ENCODE results near the gene PCDHB8. TPM values are rescaled to one million over a fixed set of nuclear protein-coding genes. Genes with fewer than 3 reads are reported as not detected.
"Not testable (repeated sequence)": the region's sequence is repeated elsewhere in the genome, so short reads cannot be mapped to it uniquely, and the experiment has no call there.

Gene PCDHB8
- polyA plus RNA-seq, 3 donors from 2014 or later: not detected

DNA sequence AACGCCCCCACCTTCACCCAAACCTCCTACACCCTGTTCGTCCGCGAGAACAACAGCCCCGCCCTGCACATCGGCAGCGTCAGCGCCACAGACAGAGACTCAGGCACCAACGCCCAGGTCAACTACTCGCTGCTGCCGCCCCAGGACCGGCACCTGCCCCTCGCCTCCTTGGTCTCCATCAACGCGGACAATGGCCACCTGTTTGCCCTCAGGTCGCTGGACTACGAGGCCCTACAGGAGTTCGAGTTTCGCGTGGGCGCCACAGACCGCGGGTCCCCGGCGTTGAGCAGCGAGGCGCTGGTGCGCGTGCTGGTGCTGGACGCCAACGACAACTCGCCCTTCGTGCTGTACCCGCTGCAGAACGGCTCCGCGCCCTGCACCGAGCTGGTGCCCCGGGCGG lies 47.3 kb downstream of the PCDHB8 start:
- not testable (repeated sequence) for H3K36me3 Mint-ChIP-seq, H3K4me1 Mint-ChIP-seq, H3K4me3 Mint-ChIP-seq, H3K27ac Mint-ChIP-seq, DNase-seq
- Mint-ChIP-seq H3K27me3 (ENCODE audit: low read depth in 3 of 3) (peaks cover 0 to 17% (median 9%) of the 10 kb centered on the region in 3 donors), H3K9me3 (peaks cover 4 to 29% (median 14%) of the 10 kb centered on the region in 6 donors)

- H3K27me3 Mint-ChIP-seq (ENCODE audit: low read depth in 3 of 3): peaks cover 0 to 17% (median 9%) of the 10 kb centered on the region in 3 donors
- H3K4me1 Mint-ChIP-seq, H3K4me3 Mint-ChIP-seq, H3K36me3 Mint-ChIP-seq, H3K27ac Mint-ChIP-seq, DNase-seq: not testable (repeated sequence)
- peaks cover 4 to 29% (median 13%) of the 10 kb centered on the region in 6 donors for H3K9me3 Mint-ChIP-seq
These were observed 47.8 kb downstream of the PCDHB8 start for GRCh38 chr5:141225421-141225820.

Other genes with a start within 250 kb of the PCDHB8 start
- gene PCDHAC2, start 211.3 kb upstream of the PCDHB8 start, polyA plus RNA-seq: not detected
- gene PCDHB1, start 126.4 kb upstream of the PCDHB8 start, polyA plus RNA-seq: not detected
- gene PCDHB2, start 83.2 kb upstream of the PCDHB8 start, polyA plus RNA-seq: not detected
- gene PCDHB3, start 77.3 kb upstream of the PCDHB8 start, polyA plus RNA-seq: not detected
- not detected for gene PCDHB4, start 56.0 kb upstream of the PCDHB8 start, polyA plus RNA-seq
- gene PCDHB5, start 42.6 kb upstream of the PCDHB8 start, polyA plus RNA-seq: not detected
- not detected for gene PCDHB6, start 27.7 kb upstream of the PCDHB8 start, polyA plus RNA-seq
- not detected for gene PCDHB7, start 5.1 kb upstream of the PCDHB8 start, polyA plus RNA-seq
- not detected for gene PCDHB16, start 4.6 kb downstream of the PCDHB8 start, polyA plus RNA-seq
- gene PCDHB9, start 9.4 kb downstream of the PCDHB8 start, polyA plus RNA-seq: not detected
- gene PCDHB10, start 14.6 kb downstream of the PCDHB8 start, polyA plus RNA-seq: not detected
- gene PCDHB11, start 21.8 kb downstream of the PCDHB8 start, polyA plus RNA-seq: not detected
- gene PCDHB12, start 30.9 kb downstream of the PCDHB8 start, polyA plus RNA-seq: not detected
- gene PCDHB13, start 36.1 kb downstream of the PCDHB8 start, polyA plus RNA-seq: not detected
- gene PCDHB14, start 45.6 kb downstream of the PCDHB8 start, polyA plus RNA-seq: not detected
- gene PCDHB15, start 67.6 kb downstream of the PCDHB8 start, polyA plus RNA-seq: under 1 TPM in 1 of 3 donors, not detected in 2; 0.16 TPM
- not detected for gene SLC25A2, start 126.3 kb downstream of the PCDHB8 start, polyA plus RNA-seq
- 100 to 1,000 TPM; 136 to 191 (median 151) TPM for gene TAF7, start 143.0 kb downstream of the PCDHB8 start, polyA plus RNA-seq
- not detected for gene PCDHGA1, start 152.7 kb downstream of the PCDHB8 start, polyA plus RNA-seq
- gene PCDHGA2, start 161.0 kb downstream of the PCDHB8 start, polyA plus RNA-seq: not detected
- gene PCDHGA3, start 166.0 kb downstream of the PCDHB8 start, polyA plus RNA-seq: under 1 TPM in 1 of 3 donors, not detected in 2; 0.11 TPM
- not detected for gene PCDHGB1, start 172.3 kb downstream of the PCDHB8 start, polyA plus RNA-seq
- gene PCDHGA4, start 177.2 kb downstream of the PCDHB8 start, polyA plus RNA-seq: under 1 TPM in 2 of 3 donors, not detected in 1; 0.10 to 0.11 TPM
- not detected for gene PCDHGB2, start 182.2 kb downstream of the PCDHB8 start, polyA plus RNA-seq
- not detected for gene PCDHGA5, start 186.4 kb downstream of the PCDHB8 start, polyA plus RNA-seq
- under 1 TPM in 2 of 3 donors, not detected in 1; 0.06 to 0.15 TPM for gene PCDHGB3, start 192.5 kb downstream of the PCDHB8 start, polyA plus RNA-seq
- gene PCDHGA6, start 196.1 kb downstream of the PCDHB8 start, polyA plus RNA-seq: not detected
- gene PCDHGA7, start 205.0 kb downstream of the PCDHB8 start, polyA plus RNA-seq: not detected
- under 1 TPM in 1 of 3 donors, not detected in 2; 0.13 TPM for gene PCDHGB4, start 209.9 kb downstream of the PCDHB8 start, polyA plus RNA-seq
- under 1 TPM in 1 of 3 donors, not detected in 2; 0.07 TPM for gene PCDHGA8, start 214.8 kb downstream of the PCDHB8 start, polyA plus RNA-seq
- gene PCDHGB5, start 220.2 kb downstream of the PCDHB8 start, polyA plus RNA-seq: 1 to 10 TPM in 2 of 3 donors, under 1 TPM in 1; 0.36 to 2.1 (median 2.0) TPM
- gene PCDHGA9, start 225.0 kb downstream of the PCDHB8 start, polyA plus RNA-seq: under 1 TPM in 1 of 3 donors, not detected in 2; 0.04 TPM
- 1 to 10 TPM in 1 of 3 donors, under 1 TPM in 1, not detected in 1; 0.38 to 1.9 TPM for gene PCDHGB6, start 230.2 kb downstream of the PCDHB8 start, polyA plus RNA-seq
- under 1 TPM in 1 of 3 donors, not detected in 2; 0.43 TPM for gene PCDHGA10, start 235.2 kb downstream of the PCDHB8 start, polyA plus RNA-seq
- under 1 TPM in 1 of 3 donors, not detected in 2; 0.13 TPM for gene PCDHGB7, start 239.9 kb downstream of the PCDHB8 start, polyA plus RNA-seq
- under 1 TPM in 1 of 3 donors, not detected in 2; 0.11 TPM for gene PCDHGA11, start 243.3 kb downstream of the PCDHB8 start, polyA plus RNA-seq